ENCODE data around the gene ZNF580. TPM values are rescaled to one million over a fixed set of nuclear protein-coding genes. Genes with fewer than 3 reads are reported as not detected.

ZNF580 gene
- total RNA-seq, 2 donors from 2014 or later: 29.7 to 36.1 TPM

GRCh38 chr19:55642153-55643002, 1.6 kb downstream of the ZNF580 start:
- no peak for ATAC-seq
- Histone ChIP-seq H3K36me3 (replicated peaks in 1 of 2; ENCODE audit: insufficient read depth in 1 of 2, low read depth in 2 of 2) (no peaks in the 10 kb centered on the region), H3K9me3 (no peaks in the 10 kb centered on the region), H3K27me3 (no peaks in the 10 kb centered on the region), H3K4me3 (peak overlapping the region; percentile 11 to 82), H3K4me1 (peaks cover 70% of the 10 kb centered on the region), H3K27ac (peak overlapping the region; percentile 58 to 94 (median 92))
- TF ChIP-seq CTCF (IDR thresholded peaks at IDR 0.05) (no peak), POLR2A (IDR thresholded peaks at IDR 0.05) (peak in 2 of 3 donors; percentile 10 to 19)
- intact Hi-C loops (cut with DNase I): no loop called here
- DNase-seq: peak in 1 of 4 donors; percentile 34
- 0 to 1% methylated on average over 22 to 55 of the region's 65 CpGs for WGBS, 2 donors

- Histone ChIP-seq H3K9me3 (no peaks in the 10 kb centered on the region), H3K27me3 (no peaks in the 10 kb centered on the region), H3K4me1 (peaks cover 67% of the 10 kb centered on the region), H3K4me3 (peak within 1 kb of the TSS; percentile 90 to 96), H3K36me3 (replicated peaks in 1 of 2; ENCODE audit: insufficient read depth in 1 of 2, low read depth in 2 of 2) (no peaks in the 10 kb centered on the region), H3K27ac (peak within 1 kb of the TSS; percentile 58 to 94 (median 92))
- intact Hi-C loops (cut with DNase I): no loop called here
- DNase-seq (peak; percentile 74 to 84 (median 76)), ATAC-seq (peak; percentile 62)
- TF ChIP-seq CTCF (IDR thresholded peaks at IDR 0.05): no peak
- TF ChIP-seq POLR2A (IDR thresholded peaks at IDR 0.05): peak in 2 of 3 donors; percentile 50 to 55
- WGBS, 2 donors: 1 to 2% methylated on average over 35 to 51 of the region's 56 CpGs
Measured at GRCh38 chr19:55643003-55643886, 2.4 kb downstream of the ZNF580 start, which contains the start of gene ZNF581. Gene ZNF581 (plus strand): TSS chr19:55643649. CDS start chr19:55644572, 923 bp downstream.

- Histone ChIP-seq H3K36me3 (replicated peaks in 1 of 2; ENCODE audit: insufficient read depth in 1 of 2, low read depth in 2 of 2) (no peaks in the 10 kb centered on the region), H3K4me1 (peaks cover 70% of the 10 kb centered on the region), H3K27ac (peak overlapping the region; percentile 58 to 93 (median 84)), H3K9me3 (no peaks in the 10 kb centered on the region), H3K4me3 (peak overlapping the region; percentile 90 to 96), H3K27me3 (no peaks in the 10 kb centered on the region)
- 0% methylated on average over 15 of the region's 15 CpGs for WGBS, 2 donors
- DNase-seq: no peak
- ATAC-seq: no peak
- no peak for TF ChIP-seq CTCF (IDR thresholded peaks at IDR 0.05)
- TF ChIP-seq POLR2A (IDR thresholded peaks at IDR 0.05): no peak
- intact Hi-C loops (cut with DNase I): no loop called here
Measured at GRCh38 chr19:55643887-55644176, 3.0 kb downstream of the ZNF580 start.

- H3K9me3 ChIP-seq: no peaks in the 10 kb centered on the region
- 38 to 53% methylated on average over 12 of the region's 12 CpGs for WGBS, 2 donors
- TF ChIP-seq POLR2A (IDR thresholded peaks at IDR 0.05) (no peak), CTCF (IDR thresholded peaks at IDR 0.05) (no peak)
- DNase-seq: no peak
- H3K4me1 ChIP-seq: peaks cover 72% of the 10 kb centered on the region
- H3K4me3 ChIP-seq: peak overlapping the region; percentile 90 to 96
- no peaks in the 10 kb centered on the region for H3K27me3 ChIP-seq
- intact Hi-C loops (cut with DNase I): no loop called here
- H3K36me3 ChIP-seq (replicated peaks in 1 of 2; ENCODE audit: insufficient read depth in 1 of 2, low read depth in 2 of 2): no peaks in the 10 kb centered on the region
- H3K27ac ChIP-seq: peak overlapping the region in 3 of 4 donors; percentile 77 to 93 (median 91)
- ATAC-seq: no peak
Measured at GRCh38 chr19:55644191-55644833, 3.5 kb downstream of the ZNF580 start.
